GM18870 (cell line): ENCODE measurements around the gene SKAP1.
"Not testable (repeated sequence)": the region's sequence is repeated elsewhere in the genome, so short reads cannot be mapped to it uniquely, and the experiment has no call there.

Experiments used
- ATAC-seq: cut with Tn5 transposase; IDR thresholded peaks from one replicate; pipeline ENCODE4 v1.9.1; 2021; ENCODE audit warnings: moderate library complexity; ENCODE audit not compliant: unreplicated experiment

The SKAP1 gene

DNA sequence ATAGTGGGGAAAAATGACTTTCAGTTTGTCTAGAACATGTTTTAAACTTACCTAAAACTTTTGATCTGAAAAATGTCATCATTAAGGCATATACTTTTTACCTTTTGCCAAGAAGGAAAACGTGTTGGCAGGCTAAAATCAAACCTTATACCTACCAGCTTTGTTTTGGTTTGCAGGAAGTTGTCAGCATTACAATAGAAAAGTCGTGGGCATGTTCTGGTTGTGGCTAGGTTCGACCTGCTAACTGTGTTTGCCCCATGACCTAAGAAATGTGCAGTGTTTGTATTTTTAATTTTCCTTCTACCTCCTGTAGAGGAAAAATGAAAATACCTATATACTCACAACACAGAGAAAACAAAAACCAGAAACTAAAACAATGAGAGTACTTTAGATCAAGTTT lies 13.0 kb downstream of the SKAP1 start:
- no peak for ATAC-seq

DNA sequence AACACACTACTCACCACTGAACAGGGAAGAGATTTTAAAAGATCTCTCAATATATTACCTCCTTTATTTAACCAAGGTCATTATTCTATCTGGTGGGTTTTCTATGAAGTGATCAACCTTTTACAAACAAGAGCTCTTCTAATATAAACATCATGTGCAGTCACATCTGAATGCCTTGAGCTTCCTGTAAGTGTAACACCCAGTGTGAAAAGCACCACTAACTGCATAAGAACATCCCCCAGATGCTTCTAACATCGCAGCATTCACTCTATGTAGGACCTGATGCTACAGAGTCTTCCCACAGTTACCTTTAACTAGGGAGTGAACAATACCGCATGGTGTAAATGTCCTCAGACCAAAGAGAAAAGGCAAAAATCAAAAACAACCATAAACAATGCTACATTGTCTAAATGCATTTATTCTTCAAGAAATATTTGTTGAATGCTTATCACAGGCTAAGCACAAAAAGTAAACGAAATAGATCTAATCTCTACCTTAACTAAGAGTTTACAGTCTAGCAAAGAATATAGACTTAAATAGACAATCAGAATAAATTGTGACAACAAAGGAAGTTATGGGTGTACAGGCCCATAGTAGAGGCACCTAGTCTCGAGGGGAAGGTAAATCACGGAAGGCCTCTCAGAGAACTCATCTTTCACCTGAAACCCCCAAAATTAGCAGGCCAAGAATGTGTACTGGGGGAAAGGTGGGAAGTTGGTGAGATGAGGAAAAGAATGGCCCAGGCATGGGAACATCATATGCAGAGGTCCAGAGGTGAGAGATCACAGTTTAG lies 16.2 kb downstream of the SKAP1 start:
- ATAC-seq = no peak

DNA sequence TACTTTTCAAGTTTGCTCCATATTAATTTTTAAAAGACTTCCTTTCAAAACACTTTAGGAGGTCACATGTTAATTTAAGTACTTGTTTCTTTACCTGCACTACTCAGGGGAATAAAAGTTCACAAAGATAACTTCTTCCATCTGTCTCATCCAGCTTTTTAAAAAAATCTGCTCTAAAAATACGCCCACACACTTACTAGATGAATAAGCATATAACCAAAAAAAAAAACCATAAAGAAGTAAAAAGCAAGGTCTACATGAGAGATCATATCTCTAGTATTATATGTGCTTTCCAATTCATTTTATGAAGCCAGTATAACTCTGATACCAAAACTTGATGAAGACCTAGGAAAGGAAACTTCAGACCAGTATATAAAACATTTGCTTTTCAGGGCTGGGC lies 17.2 kb downstream of the SKAP1 start:
- no peak for ATAC-seq

- not testable (repeated sequence) for ATAC-seq
Observed at GRCh38 chr17:48410821-48411220, 19.2 kb downstream of the SKAP1 start.

GRCh38 chr17:48409607-48410006 lies 20.4 kb downstream of the SKAP1 start:
- no peak for ATAC-seq

GRCh38 chr17:48406936-48407567 lies 23.0 kb downstream of the SKAP1 start:
- ATAC-seq = no peak

DNA sequence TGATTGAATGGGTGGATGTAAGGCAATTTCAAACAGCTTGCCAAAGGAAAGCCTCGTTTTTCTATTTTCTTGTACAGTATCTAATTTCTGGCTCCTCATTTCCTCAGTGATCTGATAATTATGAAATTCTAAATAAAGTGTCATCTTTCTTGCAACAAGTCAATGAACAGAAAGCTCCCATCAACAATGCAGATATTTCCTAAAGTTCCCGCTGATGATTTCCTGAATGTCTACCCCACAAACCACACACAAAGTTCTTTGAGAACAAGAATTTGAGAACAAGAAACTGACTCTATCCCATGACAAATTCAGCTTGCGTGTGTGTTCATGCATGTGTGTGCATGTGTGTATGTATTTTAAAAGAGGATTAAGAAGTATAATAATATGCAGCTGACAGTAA lies 35.2 kb downstream of the SKAP1 start:
- ATAC-seq = no peak

DNA sequence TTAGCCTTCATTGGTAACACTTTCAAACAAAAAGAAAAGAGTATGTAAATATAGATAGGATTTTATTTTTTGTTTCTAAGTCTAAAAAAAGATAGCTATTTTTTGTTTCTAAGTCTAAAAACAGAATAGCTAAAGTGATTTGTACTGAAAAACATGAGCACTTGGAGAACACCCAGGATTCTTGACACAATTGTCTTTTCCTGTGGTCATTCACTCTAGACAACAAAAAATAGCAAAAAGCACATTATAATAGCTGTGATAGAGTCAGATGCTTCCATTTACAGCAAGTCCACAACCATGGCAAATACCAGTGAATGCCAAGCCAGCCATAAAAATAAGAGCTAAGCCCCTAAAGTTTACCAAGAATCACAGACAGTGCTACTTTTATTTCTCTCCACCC lies 36.7 kb downstream of the SKAP1 start:
- ATAC-seq = no peak

GRCh38 chr17:48392857-48393256 lies 37.2 kb downstream of the SKAP1 start:
- ATAC-seq = no peak

GRCh38 chr17:48391444-48391843 lies 38.6 kb downstream of the SKAP1 start:
- ATAC-seq = no peak

- ATAC-seq = no peak
Observed at GRCh38 chr17:48389903-48390302, 40.1 kb downstream of the SKAP1 start.

- ATAC-seq = no peak
Observed at GRCh38 chr17:48388955-48389743, 40.9 kb downstream of the SKAP1 start.

DNA sequence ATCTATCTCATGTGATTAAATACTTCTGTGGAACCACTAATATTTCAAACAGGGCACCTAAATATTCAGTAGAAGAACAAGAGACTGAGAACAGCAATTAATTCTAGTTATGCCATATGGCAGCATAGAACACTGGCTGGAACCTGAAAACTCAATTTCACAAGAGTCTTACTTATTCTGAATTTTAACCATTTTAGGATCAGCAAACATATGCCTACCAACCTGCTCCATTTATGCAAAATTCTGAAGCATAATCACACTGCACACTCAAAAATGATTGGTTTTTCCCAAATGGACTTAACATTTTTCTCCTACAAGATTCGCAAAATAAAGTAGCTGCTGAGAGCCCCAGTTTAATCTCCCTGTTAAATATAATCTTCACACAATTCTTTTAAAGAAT lies 43.2 kb downstream of the SKAP1 start:
- no peak for ATAC-seq

DNA sequence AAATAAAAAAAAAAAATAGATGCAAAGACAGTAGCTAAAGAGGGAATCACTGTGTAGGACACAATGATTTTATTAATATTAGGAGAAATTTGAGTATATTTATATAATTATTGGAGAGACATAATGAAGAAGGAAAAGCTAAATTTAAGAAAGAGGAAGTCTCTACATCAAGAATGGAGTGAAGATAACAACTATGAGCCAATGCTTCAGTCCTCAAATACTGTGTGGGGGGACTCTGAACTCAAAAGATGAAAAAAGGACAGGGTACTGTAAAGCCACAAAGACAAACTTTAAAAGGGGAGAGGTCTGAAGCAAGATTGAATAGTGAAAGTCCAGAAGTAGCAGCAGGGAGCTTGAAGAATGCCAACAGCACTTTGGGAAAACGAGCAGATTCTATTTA lies 44.7 kb downstream of the SKAP1 start:
- no peak for ATAC-seq

DNA sequence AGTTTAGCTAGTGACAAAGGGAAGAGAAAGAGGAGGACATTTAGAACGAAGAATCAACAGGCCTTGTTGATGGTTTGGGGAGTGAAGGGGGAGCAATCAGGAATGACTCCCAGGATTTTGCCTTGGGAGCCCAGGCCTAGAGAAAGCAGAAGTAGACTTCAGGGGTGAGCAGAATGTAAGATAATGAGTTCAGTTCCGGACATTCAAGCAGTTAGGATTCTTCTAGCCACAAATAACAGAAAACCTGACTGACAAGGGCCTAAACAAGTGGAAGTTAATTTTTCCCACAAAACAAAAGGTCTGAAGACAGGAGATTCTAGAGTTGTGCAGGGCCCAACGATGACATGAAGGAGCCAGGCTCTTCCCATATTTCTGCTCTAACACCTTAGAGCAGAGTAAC lies 45.9 kb downstream of the SKAP1 start:
- ATAC-seq = no peak

DNA sequence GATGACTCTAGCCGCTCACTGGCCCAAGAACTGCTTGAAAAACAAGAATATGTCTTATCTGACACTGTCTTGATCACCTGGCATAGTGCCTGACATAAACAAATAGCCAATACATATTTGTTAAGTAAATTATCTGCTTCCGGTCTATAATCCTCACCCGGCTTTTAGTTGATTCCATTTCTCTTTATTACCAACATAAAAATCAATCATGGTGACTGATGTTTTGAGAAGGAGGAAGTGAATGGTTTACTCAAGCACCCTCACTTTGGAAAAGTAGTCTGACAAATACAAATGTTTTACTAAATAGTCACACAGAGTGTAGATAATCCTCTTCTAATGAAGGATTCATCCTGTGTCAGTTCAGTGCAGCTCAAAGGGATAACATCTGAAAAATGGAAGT lies 47.0 kb downstream of the SKAP1 start:
- no peak for ATAC-seq

DNA sequence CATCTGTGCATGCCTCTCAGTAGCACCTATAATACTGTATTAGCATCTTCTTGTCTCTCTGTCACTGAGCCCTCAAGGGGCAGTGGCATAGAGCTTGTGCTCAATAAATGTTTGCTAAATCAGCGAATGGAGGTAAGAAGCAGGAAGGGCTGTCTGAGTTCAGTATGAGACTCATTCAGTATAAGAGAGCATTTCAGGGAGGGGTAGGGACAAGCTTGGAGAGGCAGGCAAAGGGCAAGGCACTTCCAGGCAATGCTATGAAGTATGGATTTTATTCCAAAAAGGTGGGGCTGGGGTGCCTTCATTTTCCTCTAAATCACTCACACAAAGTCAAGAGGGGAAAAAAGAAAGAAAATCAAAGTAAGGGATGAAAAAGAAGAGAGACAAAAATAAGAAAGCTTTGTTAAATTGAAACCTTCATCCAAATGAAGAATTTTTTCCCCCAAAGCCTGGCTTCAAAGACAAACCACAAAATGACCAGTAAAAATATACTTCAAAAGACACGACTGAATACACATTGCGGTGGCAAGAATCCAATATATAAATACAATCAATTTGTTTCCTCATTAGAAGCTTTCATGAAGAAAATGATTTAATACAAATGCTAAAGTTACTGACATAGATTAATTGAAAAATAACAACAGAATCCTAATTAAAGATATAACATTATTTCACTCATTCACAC lies 51.2 kb downstream of the SKAP1 start:
- no peak for ATAC-seq

GRCh38 chr17:48378238-48378637 lies 51.8 kb downstream of the SKAP1 start:
- ATAC-seq = no peak

DNA sequence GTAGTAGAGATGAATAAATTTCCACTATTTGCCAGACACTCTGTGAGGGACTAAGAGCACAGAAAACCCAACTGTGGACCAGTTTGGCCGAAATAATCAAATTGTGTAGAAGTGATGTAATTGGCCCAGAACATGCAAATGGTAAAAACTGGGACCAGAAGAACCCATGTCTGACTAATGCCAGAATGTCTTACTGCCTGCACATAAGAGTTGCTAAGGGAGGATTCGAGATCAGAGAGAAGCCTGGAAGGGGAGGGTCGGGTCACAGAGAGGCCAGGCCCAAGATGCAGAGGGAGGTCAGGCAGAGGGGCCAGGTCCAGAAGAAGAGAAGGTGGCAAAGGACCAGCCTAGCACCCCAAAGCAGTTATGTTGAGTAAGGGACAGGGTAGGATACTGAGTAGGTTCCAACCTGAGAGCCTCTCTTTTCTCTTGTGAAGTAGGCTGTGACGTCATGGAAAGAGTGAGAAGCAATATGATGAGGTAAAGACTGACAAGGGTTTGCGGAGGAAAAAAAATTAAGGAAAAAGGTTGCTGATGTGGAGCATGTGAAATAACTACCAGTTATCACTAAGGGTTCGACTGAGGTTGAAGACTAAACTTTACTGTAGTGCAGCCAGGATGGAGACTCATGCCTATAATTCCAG lies 53.2 kb downstream of the SKAP1 start:
- no peak for ATAC-seq

DNA sequence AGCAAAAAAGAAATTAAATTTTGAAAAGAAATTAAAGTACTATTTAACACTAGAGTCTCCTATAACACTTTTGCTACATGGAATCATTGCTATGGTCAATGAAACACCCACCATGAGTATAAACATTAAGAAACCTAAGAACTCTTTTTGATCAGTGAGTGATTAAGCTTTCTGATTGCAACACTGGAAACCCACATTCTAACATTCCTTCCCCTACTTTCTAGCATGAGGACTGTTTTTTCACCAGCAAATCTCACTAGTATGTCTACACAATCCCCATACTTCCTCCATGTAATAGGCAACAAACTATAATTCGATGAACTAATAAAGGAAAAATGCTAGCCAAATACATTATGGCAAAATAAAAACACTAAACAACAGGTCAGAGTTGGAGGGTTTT lies 54.7 kb downstream of the SKAP1 start:
- no peak for ATAC-seq
